ENCODE measurements around the gene ADAM12. TPM values are rescaled to one million over a fixed set of nuclear protein-coding genes. Genes with fewer than 3 reads are reported as not detected.

Gene ADAM12
- total RNA-seq, 1 experiment from 2014 or later, result not detected

DNA sequence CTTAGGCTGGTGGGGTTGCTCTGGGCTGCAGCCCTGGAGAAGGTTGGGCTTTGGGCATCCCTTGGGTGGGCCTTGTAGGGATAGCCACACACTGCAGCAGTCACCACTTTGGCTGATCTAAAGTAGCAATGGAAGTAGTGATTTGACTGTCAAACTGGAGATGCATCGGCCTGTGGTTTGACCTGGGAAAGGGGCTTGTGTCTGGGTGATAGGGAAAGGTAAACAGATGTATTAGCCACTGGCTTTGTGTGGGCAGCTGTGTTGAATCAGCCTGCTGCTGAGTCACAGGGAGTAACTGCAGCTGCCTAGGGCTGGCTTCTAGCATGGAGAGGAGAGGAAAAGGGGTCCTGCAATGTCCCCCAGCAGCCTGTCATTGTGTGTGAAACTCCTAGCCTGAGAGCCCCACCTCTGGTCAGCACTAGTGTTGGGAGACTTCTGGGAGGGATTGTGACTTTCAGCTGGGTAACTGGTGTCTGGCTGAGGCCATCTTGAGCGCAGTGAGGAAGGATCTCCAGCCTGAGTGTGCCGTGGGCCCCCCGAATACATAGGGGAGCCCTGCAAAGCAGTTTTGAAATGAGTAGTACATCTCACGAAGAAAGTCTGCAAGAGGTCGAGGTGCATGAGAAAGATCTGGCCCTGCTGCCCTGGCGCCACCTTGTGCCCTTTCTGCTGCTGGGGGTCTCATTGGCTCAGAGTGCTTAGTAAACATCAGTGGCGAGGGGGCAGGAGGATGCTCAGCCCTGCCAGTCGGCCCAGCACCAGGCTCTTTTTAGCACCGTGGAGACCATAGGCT is 374.6 kb downstream of the ADAM12 start:
- Histone ChIP-seq H3K9me3 (ENCODE audit: control insufficient read depth in 1 of 2, insufficient read depth in 1 of 2, low read depth in 1 of 2, low read length in 2 of 2) (no peaks in the 10 kb centered on the region), H3K4me2 (ENCODE audit: low read length) (no peak overlapping the region), H2AFZ (ENCODE audit: low read depth, low read length, poor library complexity, severe bottlenecking) (no peak overlapping the region), H3K27me3 (ENCODE audit: insufficient read depth, low read length) (no peaks in the 10 kb centered on the region), H3K9me2 (ENCODE audit: insufficient read depth) (no peaks in the 10 kb centered on the region), H3K4me1 (ENCODE audit: control insufficient read depth in 1 of 2, insufficient read depth in 2 of 2, low read length in 2 of 2) (peaks cover 0 to 5% of the 10 kb centered on the region in 2 experiments; a peak in 1 of 4 replicates), H3K27ac (ENCODE audit: low read depth, low read length) (no peak overlapping the region), H4K20me1 (ENCODE audit: insufficient read depth) (no peaks in the 10 kb centered on the region), H3K79me2 (ENCODE audit: insufficient read depth, low read length) (no peaks in the 10 kb centered on the region), H3K4me3 (replicated peaks in 1 of 2; ENCODE audit: low read depth in 1 of 2, low read length in 2 of 2) (no peak overlapping the region), H3K36me3 (ENCODE audit: control insufficient read depth in 1 of 2, insufficient read depth in 2 of 2, low read length in 2 of 2) (no peaks in the 10 kb centered on the region), H3K9ac (ENCODE audit: low read length) (no peak overlapping the region)
- ChIA-PET POLR2A (no interaction called here), CTCF (interaction anchor here (1.1 to 1.5 kb wide), 2 partner anchors 8 to 79 kb away, joined by 3 to 4 read pairs; no protein-coding TSS in a partner anchor), RAD21 (ENCODE audit: low non-redundant PET in 1 of 2, low total read pairs in 2 of 2, uncharacterized antibody in 2 of 2, unreplicated experiment in 2 of 2) (no interaction called here)
- intact Hi-C loops (cut with micrococcal nuclease), result no loop called here
- TF ChIP-seq, protein P1, sequence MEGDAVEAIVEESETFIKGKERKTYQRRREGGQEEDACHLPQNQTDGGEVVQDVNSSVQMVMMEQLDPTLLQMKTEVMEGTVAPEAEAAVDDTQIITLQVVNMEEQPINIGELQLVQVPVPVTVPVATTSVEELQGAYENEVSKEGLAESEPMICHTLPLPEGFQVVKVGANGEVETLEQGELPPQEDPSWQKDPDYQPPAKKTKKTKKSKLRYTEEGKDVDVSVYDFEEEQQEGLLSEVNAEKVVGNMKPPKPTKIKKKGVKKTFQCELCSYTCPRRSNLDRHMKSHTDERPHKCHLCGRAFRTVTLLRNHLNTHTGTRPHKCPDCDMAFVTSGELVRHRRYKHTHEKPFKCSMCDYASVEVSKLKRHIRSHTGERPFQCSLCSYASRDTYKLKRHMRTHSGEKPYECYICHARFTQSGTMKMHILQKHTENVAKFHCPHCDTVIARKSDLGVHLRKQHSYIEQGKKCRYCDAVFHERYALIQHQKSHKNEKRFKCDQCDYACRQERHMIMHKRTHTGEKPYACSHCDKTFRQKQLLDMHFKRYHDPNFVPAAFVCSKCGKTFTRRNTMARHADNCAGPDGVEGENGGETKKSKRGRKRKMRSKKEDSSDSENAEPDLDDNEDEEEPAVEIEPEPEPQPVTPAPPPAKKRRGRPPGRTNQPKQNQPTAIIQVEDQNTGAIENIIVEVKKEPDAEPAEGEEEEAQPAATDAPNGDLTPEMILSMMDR (IDR thresholded peaks at IDR 0.05 in 2 of 3, conservative IDR thresholded peaks at IDR 0.05 in 1 of 3; ENCODE audit: borderline replicate concordance in 1 of 3, insufficient read depth in 1 of 3, low read depth in 2 of 3, low read length in 2 of 3), result peak; percentile 12 to 28 (median 18); a peak in 2 of 6 replicates
- TF ChIP-seq CEBPB (IDR thresholded peaks at IDR 0.05; ENCODE audit: low read depth) (no peak), RAD21 (IDR thresholded peaks at IDR 0.05; ENCODE audit: low read depth) (peak; percentile 56)
- ATAC-seq, result peak; percentile 64
- no peak for DNase-seq (ENCODE audit: low read depth, low spot score)
- BruUV-seq (replicated peaks), result no TSS peak

DNA sequence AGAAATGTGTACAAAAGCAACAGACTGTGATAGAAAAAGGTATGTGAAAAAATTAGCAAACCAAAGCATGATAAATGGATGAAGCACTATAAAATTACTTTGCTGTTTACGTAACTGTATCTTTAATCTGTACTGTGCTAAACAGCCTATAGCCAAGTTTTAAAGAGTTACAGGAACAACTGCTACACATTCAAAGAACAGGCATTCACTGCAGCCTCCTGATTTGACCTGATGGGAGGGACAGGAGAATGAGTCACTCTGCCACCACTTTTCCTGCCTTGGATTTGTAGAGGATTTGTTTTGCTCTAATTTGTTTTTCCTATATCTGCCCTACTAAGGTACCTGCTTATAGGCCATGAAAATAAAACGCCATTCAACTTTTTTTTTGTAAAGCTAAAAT is 375.8 kb downstream of the ADAM12 start:
- Histone ChIP-seq H3K27me3 (ENCODE audit: insufficient read depth, low read length) (no peaks in the 10 kb centered on the region), H3K27ac (ENCODE audit: low read depth, low read length) (no peak overlapping the region), H4K20me1 (ENCODE audit: insufficient read depth) (no peaks in the 10 kb centered on the region), H3K4me2 (ENCODE audit: low read length) (no peak overlapping the region), H2AFZ (ENCODE audit: low read depth, low read length, poor library complexity, severe bottlenecking) (no peak overlapping the region), H3K4me3 (replicated peaks in 1 of 2; ENCODE audit: low read depth in 1 of 2, low read length in 2 of 2) (no peak overlapping the region), H3K9me3 (ENCODE audit: control insufficient read depth in 1 of 2, insufficient read depth in 1 of 2, low read depth in 1 of 2, low read length in 2 of 2) (no peaks in the 10 kb centered on the region), H3K36me3 (ENCODE audit: control insufficient read depth in 1 of 2, insufficient read depth in 2 of 2, low read length in 2 of 2) (no peaks in the 10 kb centered on the region), H3K9me2 (ENCODE audit: insufficient read depth) (no peaks in the 10 kb centered on the region), H3K4me1 (ENCODE audit: control insufficient read depth in 1 of 2, insufficient read depth in 2 of 2, low read length in 2 of 2) (peaks cover 0 to 5% of the 10 kb centered on the region in 2 experiments; a peak in 1 of 4 replicates), H3K9ac (ENCODE audit: low read length) (no peak overlapping the region), H3K79me2 (ENCODE audit: insufficient read depth, low read length) (no peaks in the 10 kb centered on the region)
- no peak for TF ChIP-seq RAD21 (IDR thresholded peaks at IDR 0.05; ENCODE audit: low read depth)
- no peak for TF ChIP-seq POLR2AphosphoS5 (IDR thresholded peaks at IDR 0.05; ENCODE audit: low read depth, low read length)
- TF ChIP-seq JUND (IDR thresholded peaks at IDR 0.05), result no peak
- TF ChIP-seq, protein P2, sequence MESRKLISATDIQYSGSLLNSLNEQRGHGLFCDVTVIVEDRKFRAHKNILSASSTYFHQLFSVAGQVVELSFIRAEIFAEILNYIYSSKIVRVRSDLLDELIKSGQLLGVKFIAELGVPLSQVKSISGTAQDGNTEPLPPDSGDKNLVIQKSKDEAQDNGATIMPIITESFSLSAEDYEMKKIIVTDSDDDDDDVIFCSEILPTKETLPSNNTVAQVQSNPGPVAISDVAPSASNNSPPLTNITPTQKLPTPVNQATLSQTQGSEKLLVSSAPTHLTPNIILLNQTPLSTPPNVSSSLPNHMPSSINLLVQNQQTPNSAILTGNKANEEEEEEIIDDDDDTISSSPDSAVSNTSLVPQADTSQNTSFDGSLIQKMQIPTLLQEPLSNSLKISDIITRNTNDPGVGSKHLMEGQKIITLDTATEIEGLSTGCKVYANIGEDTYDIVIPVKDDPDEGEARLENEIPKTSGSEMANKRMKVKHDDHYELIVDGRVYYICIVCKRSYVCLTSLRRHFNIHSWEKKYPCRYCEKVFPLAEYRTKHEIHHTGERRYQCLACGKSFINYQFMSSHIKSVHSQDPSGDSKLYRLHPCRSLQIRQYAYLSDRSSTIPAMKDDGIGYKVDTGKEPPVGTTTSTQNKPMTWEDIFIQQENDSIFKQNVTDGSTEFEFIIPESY (IDR thresholded peaks at IDR 0.05; ENCODE audit: extremely low read depth, insufficient replicate concordance, low read length), result no peak
- TF ChIP-seq, protein P3, sequence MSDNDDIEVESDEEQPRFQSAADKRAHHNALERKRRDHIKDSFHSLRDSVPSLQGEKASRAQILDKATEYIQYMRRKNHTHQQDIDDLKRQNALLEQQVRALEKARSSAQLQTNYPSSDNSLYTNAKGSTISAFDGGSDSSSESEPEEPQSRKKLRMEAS (IDR thresholded peaks at IDR 0.05), result no peak
- no peak for TF ChIP-seq POLR2A (IDR thresholded peaks at IDR 0.05; ENCODE audit: borderline replicate concordance, extremely low read depth, insufficient read depth, insufficient read length)
- POLR2A ChIA-PET, result no interaction called here
- no TSS peak for BruUV-seq (replicated peaks)
- DNase-seq (ENCODE audit: low read depth, low spot score) (no peak), ATAC-seq (no peak)
- intact Hi-C loops (cut with micrococcal nuclease), result no loop called here
- CTCF ChIA-PET, result interaction anchor here (1.1 kb wide), 1 partner anchor 9 kb away, joined by 3 read pairs; no protein-coding TSS in a partner anchor
- RAD21 ChIA-PET (ENCODE audit: low non-redundant PET in 1 of 2, low total read pairs in 2 of 2, uncharacterized antibody in 2 of 2, unreplicated experiment in 2 of 2), result no interaction called here
